GM18511 (cell line): ENCODE data around the gene GBGT1.
A peak's percentile ranks its signal among the peaks of the same experiment; 100 is the strongest.

Experiments used
- ATAC-seq: cut with Tn5 transposase; IDR thresholded peaks from one replicate; pipeline ENCODE4 v1.9.1; 2021; ENCODE audit warnings: mild to moderate bottlenecking, moderate library complexity; ENCODE audit not compliant: unreplicated experiment

The GBGT1 gene

DNA sequence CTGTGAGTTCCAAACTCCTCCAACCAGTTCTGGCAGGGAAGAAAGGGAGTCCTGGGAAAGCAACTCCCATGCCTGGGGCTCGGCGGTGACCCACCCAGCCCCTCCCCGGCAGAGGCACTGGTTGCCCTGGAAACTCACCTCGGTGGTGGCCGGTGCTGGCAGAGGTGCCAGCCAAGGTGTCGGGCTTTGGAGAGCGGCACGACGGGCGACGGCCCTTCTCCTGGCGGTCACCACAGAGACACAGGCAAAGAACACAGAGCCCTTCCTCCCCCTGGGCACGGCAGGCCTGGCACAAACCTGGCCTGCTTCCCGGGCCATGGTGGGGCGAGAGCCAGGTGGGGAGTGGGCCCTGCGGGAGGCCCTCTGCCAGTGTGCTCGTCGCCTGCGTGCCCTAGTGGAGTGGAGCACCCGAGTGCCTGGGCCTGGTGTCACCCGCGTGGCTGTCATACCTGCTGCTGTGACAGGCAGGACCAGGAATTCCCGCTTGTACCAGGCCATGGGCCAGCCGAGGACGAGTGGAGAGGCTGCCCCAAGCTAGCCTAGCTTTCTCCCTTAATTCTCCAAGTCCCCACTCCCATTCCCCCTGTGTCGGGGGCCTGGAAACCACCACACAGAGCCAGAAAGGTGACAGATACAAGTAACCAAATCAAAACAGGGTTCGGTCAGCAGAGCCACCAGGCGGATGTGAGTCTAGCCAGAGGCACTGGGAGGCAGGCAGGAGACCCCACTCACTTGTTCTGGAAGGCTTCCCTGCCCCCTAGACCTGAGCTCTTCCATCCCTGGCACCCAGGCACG lies 34.5 kb downstream of the GBGT1 start:
- ATAC-seq = no peak

DNA sequence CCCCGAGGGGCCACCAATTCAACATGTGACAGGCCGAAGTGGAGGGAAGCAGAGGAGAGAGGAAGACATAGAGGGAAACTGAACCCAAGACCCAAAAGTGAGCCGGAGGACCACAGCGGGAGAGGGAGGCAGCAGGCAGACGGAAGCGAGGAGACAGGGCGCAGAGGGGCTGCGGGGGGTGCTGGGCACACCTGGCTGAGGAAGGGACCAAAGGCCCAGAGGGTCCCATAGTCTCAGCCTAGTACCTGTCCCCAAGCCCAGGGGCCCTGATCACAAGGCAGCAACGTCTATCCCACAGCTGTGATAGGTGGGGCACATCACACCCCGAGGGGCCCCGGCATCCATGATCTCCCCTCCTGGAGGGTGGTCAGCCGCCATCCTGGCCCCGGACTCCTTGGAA lies 35.6 kb downstream of the GBGT1 start:
- no peak for ATAC-seq

DNA sequence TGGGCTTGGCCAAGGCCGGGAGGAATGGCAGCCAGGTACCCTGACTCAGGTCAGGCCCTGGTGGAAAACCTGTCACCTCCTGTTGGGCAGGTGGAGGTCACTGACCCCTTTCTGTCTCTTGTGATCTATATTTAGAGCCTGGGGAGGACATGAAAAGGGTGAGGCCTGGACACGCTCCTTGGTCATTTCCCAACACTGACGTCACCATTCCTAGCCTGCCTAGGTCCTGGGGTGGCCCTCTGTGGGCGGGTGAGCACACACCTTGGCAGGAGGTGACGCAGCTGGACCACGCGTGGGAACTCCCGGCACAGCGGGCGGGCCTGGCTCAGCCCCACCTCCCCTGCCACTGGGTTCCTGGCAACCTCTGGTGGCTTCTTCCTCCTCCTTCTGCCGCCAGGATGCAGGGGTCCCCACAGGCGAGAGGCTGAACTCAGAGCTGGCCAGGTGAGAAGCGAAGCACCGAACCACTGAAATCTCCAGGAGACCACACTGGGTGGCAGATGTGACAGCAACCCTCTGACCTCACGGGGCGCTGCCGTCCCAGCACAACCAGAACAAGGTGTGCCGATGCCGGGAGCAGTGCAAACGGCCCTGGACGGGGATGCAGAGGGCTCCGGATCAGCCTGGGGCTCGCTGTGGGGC lies 36.3 kb downstream of the GBGT1 start:
- no peak for ATAC-seq

DNA sequence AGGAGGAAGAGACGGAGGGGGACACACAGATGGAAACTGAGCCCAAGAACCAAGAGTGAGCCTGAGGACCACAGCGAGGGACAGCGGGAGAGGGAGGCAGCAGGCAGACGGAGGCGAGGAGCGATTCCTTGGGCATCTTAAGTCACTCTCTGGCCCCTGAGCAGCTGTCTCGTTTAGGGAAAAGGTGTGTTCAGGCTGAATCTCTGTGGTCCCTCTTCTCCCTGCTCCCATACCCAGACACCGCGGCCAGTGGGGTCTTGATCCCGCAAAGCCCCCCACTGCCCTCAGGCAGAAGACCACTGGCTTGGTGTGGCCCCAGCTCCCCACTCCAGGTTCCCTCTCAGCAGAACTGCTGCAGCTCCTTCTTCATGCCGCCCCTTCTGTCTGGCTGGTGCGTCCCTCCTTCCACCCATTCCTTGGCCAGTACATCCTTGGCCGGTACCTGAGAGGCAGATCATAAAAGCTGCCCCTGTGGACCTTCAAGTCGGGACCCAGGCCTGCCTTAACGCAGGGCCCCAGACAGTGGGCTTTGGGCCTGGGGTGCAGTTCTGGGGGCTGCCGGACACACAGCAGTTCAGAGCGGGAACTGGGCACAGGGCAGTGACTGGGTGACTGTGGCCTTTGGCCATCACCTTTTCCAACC lies 36.9 kb downstream of the GBGT1 start:
- no peak for ATAC-seq

DNA sequence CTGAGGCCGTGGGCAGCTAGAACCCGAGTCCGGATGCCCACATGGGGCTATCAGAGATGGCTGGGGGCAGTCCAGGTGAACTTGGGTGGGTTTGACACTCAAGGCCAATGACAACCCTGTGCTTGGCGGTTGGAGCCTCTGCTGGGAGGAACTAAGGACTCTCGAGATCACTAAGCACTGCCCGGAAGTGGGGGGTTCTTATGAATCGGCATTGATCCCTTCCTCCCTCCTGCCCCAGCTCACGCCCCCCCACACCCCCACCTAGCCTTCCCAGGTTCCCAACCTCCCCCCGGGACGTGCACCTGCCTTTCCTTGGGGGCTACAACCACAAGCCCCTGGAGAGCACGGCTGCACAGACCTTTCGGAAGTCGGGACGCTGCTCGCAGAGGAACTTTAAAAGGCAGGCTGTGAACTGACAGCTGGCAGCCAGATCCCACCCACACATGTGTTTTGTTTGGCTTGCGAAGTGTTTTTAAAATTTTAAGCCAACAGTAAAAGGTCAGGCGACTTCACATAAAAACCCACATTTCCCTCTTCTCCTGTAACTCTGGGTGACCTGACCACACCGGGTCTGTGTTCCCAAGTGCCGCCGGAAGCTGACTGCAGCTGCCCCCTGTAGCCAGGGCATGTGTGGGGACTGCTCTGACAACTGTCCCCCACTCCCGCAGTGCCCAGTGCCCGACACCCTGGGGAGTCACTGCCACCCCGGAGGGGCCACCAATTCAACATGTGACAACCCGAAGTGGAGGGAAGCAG lies 37.6 kb downstream of the GBGT1 start:
- peak; percentile 35 for ATAC-seq

DNA sequence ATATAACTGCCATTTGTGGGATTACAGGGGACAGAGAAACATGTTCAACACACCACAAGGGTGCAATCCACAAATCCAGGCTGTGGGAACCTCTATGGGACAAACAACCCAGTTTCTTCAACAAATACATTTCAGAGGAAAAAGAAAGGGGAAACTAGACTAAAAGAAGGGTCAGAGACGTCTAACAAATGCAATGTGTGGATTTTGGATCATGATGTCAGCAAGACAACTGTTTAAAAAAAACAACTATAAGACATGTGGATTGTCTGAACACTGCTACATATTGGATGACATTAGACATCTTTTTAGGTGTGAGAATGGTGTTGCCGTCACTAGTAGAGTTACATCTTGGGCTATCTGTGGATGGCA lies 38.8 kb downstream of the GBGT1 start:
- no peak for ATAC-seq

DNA sequence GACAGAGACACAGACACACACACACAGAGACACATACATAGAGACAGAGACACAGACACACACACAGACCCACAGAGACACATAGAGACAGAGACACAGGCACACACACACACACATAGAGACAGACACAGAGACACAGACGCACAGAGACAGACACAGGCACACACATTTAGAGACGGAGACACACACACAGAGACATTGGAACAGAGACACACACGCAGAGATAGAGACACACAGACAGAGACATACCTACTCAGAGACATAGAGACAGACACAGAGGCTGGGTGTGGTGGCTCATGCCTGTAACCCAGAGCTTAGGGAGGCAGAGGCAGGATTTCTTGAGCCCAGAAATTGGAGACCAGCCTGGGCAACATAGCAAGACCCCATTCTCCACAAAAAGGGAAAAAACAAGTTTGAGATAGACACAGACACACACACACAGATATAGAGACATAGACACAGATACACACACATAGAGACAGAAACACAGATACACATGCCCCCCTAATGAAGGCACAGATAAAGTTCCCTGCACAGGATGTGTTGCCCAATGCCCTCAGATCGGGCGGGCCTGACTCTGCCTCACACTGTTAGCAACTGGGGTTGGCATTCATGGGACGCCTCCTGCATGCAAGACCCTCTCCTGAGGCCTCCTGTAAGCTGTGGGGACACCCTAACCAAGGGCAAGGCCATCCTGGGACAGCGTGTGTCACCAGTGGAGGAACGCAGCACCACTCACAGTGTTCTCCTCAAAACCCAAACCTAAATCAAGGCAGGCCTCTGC lies 39.4 kb downstream of the GBGT1 start:
- ATAC-seq = no peak

DNA sequence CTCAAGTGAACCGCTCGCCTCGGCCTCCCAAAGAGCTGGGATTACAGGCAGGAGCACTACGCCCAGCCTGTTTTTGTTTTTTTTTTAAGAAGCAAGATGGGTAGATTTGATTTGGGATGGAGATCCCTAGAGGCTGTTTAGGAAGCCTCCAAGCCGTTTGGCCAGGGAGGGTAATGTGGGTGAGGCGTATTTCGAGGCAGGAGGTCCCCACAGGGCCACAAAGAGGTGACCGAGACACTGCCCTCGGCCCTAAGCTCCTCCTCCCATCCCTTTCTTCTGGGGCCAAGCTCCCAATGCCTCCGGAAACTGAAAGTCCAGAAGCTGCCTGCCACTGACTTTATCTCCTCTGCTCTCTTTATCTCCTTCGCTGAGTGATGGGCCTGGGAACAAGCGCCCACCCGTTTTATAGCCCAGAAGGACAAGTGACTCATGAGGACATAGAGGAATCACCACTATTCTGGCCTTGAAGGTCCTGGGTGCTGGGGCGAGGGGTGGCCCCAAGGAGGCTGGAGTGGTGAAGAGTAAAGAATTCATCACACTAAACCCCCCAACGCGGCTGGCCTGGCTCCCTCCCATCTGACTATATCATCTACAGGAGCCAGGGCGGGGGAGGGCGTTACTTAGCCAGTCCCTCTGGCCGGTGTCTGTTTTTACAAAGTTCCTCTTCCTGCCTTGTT lies 40.6 kb downstream of the GBGT1 start:
- ATAC-seq = no peak

DNA sequence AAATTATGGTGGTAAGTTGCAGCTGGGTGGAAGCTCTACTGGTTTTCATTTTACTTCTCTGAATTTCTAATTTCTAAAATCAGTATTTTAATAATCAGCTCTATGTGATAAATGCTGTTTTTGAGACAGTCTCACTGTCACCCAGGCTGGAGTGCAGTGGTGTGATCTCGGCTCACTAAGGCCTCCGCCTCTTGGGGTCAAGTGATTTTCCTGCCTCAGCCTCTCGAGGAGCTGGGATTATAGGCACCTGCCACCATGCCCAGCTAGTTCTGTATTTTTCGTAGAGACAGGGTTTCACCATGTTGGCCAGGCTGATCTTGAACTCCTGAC lies 41.1 kb downstream of the GBGT1 start:
- ATAC-seq = no peak

DNA sequence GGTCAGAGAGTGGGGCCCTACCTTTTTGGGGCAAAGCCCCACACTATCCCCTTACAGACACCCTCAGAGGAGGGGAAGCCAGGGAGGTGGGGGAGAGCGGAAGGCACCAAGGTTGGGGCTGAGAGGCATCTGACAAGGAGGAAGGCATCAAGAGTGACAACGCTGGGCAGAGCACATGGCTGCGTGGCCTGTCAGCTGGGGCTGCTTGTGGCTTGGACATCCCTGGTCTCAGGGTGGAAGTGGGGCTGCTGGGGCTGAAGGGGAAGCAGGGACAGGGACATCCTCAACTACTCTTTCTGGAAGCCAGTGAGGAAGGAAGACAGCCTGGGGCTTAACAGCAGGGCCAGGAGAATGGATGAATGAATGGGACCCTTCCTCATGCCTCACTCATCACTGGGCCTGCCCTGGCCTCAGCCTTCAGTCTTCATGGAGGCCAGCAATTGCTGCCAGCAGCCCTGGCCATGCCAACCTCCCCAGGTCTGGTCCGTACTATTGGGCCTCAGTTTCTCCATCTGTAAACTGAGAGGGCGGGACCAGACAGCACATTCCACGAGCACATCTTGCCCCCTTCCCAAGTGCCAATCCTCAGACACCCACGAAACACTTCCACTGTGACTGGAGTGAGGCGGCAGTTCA lies 41.7 kb downstream of the GBGT1 start:
- ATAC-seq = no peak

DNA sequence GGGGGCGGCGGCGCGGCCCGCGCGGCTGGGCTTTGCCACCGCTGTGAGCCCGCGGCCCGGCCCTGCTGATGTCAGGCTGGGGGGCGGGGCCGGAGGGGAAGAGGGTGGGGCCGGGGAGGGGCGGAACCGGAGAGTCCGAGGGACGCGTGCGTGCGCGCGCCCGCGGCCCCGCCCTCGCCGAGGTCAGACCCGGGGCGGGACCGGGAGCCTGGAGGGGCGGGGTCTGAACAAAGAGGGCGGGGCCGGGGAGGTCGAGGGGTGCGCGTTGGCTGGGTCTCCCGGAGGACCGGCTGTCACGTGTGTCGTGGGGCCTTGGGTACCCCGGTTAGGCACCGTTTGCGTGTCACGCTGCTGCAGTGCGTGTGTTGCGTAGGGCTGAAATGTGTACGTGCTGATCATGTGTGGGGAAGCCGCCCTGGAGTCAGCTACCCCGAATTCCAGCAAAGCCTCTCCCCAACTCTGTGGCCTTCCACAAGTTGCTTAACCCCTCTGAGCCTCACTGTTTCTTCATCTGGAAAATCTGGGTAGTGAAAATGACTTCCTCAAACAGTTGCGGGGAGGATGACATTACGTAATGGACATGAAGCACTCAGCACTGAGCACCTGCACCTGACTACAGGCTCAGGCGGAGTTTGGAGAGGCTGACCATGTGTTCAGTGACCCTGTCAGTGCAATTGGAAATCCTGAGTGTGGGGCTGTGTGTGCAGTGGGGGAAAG lies 42.4 kb downstream of the GBGT1 start, which contains the start of gene RALGDS:
Gene RALGDS, minus strand, starts transcription at position 43 of the 717 bp plus-strand sequence. CDS start 86 bp downstream, outside the sequence.
- ATAC-seq = peak; percentile 75

DNA sequence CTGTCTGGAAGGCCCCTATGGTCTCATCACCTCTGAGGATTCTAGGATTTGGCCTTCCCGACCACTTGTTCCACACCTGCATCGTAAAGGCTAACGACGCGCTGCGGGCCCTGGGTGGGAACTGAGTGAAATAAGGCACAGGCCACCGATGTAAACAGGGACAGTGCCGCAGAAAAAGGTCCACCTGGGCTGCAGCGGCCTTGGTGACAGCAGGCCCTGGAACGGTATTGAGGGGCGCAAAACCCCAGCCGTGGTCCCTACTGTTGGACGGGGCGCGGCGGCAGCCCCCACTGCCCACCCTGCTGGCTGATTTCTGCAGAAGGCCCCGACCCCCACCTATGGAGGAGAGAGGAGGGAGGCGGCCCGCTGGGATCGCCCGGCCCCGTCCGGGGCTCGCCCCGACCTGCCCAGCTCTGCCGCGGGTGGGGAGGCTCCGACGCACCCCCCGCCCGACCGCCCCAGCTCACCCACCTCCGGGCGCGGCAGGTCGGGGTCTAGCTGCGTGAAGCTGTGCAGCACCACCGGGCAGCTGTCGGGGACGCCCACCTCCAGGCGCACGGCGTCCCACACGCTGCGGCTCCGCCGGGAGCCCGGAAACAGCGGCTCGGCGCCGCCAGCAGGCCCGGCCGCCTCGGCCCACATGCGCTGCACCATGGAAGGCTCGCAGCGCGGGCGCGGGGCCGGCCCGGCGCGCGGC lies 43.1 kb downstream of the GBGT1 start:
- peak; percentile 6 for ATAC-seq

DNA sequence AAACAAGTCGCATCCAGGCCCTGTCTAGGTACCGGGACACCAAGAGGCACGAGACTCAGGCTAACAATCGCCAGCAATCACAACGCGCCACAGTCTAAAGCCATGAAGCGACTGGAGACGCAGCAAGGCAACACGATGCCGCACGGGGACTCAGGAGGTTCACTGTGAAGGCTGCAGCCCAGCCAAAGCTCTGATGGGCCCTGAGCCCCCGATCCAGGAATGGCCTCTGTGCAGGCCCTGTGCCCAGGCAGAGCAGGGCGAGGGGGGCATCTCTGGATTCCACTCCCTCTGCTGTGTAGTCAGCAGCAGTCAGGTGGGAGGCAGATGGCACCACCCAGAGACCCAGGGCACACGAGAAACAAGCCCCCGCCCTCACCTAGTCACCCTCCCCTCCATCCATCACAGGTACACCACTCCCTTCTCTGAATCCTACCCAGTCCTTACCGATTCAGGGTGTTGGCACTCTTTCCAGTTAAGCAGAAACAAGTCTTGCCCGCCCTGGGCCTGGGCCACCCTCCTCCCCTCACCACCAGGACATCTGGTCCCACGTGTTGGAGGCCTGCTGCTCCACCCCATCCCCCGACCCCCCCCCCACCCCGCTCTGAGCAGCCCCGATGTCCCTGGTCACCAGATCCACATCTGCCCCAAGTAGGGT lies 43.7 kb downstream of the GBGT1 start:
- ATAC-seq = no peak

DNA sequence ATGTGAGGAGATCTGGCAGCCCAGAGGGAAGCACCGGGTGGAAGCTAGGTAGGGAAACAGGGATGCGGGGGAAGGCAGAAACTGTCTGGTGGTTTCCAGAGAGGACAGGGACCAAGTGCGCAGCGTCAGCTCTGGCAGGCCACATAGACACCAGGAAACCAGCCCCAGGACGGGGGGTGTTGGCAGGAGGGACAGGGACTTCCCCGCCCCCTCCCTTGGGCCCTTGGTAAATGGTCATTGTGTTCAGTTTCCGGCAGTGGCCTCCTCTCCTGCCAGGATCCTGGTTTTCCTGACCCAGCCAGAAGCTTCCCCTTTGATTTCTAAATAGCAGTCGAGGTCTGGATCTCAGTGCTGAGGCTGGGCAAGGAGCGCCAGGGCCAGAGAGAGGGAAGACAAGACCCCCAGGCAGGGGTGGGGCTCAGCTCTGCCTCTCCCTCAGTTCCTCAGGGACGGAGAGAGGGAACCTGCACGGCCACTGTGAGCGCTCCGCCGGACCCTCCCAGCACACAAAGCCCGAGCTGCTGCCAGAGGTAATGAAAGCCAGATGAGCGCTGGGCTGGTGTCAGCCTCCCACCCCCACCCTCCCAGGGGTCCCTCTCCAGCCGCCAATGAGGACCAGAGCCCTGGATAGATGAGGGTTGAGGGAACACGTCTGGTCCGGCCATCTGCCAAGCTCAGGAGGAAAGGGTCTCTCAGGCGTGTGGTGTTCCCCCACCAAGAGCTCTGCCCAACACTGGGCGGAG lies 44.4 kb downstream of the GBGT1 start:
- no peak for ATAC-seq

DNA sequence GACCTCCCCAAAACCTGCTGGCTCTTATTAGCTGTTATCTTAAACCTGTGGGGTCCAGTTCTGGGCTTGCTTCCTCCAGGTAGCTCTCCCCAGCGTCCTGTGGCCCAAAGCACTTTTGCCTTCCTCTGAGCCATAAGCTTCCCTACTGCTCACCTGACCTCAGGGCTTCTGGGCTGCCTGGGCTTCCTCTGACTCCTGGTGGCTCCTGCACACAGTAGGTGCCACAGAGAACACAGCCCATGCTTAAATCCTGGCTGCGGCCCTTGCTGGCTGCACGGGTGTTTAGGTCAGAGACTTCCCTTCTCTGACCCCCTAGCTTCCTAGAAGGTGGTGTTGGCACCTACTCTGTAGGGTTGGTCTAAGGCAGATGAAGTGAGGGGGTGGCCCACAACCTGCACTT lies 45.1 kb downstream of the GBGT1 start:
- no peak for ATAC-seq

DNA sequence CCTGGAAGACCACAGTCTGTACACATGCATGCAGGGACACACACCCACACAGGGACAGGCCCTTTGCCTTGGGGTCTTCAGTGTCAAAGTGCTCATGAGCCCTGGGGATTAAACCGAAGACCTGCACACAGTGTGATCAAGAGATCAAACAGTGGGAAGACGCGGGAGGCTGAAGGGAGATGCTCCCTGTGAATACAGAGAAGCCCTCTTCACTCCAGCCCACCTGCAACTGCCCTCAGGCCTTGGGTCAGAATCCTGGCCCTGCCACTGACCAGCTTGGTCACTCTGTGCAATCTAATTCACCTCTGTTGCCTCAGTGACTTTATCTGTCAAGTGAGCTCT lies 45.6 kb downstream of the GBGT1 start:
- ATAC-seq = no peak
